K562 (cell line): ENCODE results near the gene ARMC6.
A peak's percentile ranks its signal among the peaks of the same experiment; 100 is the strongest.

Experiments
- LEF1 ChIP-seq: fragments of 450-650 bp; IDR thresholded peaks from 2 replicates; pipeline ENCODE4 v1.6.1; 2016; ENCODE audit warnings: mild to moderate bottlenecking
- MAX ChIP-seq: sonication (generic); formaldehyde crosslinking; IDR thresholded peaks from 2 replicates; pipeline ENCODE4 v1.9.0; 2022; ENCODE audit warnings: mild to moderate bottlenecking, missing genetic modification reagents
- PRPF4 ChIP-seq: fragments of 200-400 bp; formaldehyde crosslinking; IDR thresholded peaks from one replicate; pipeline ENCODE4 v1.6.1; 2017; ENCODE audit warnings: low read length, low read depth, mild to moderate bottlenecking; ENCODE audit not compliant: insufficient read depth, poor library complexity, severe bottlenecking
- RBM17 ChIP-seq: fragments of 200-400 bp; formaldehyde crosslinking; IDR thresholded peaks from 2 replicates; pipeline ENCODE4 v1.6.1; 2017; ENCODE audit warnings: low read depth, mild to moderate bottlenecking, low read length, borderline replicate concordance

GRCh38 chr19:19033426-19034203 is at the start of gene ARMC6, which contains the start of gene SUGP2:
- TF ChIP-seq LEF1 = no peak
- no peak for TF ChIP-seq RBM17
- TF ChIP-seq PRPF4 = no peak
- TF ChIP-seq MAX (CRISPR knock-in tag) = peak; percentile 98
